DOHH2 (cell line): ENCODE measurements around the gene TMEM161B.

Source experiments
- H3F3A ChIP-seq: fragments of 200-600 bp; sonication (generic), shearing (Covaris generic); 2 replicates; pipeline ENCODE4 v1.6.0; 2016; ENCODE audit warnings: antibody characterized with exemption, mild to moderate bottlenecking; ENCODE audit not compliant: control insufficient read depth, insufficient read depth
- H3K27ac ChIP-seq: fragments of 200-600 bp; sonication (generic); 2 replicates; pipeline ENCODE4 v1.5.1; 2014; ENCODE audit warnings: low read depth, mild to moderate bottlenecking, low read length, moderate library complexity
- H3K27me3 ChIP-seq: fragments of 200-600 bp; sonication (generic); 2 replicates; pipeline ENCODE4 v1.6.1; 2014; ENCODE audit warnings: mild to moderate bottlenecking, low read length, mixed read lengths; ENCODE audit not compliant: control insufficient read depth
- H3K36me3 ChIP-seq: fragments of 200-600 bp; sonication (generic); 2 replicates; pipeline ENCODE4 v1.6.1; 2014; ENCODE audit warnings: mild to moderate bottlenecking, low read length, moderate library complexity, mixed read lengths; ENCODE audit not compliant: control insufficient read depth
- H3K4me1 ChIP-seq: fragments of 200-600 bp; sonication (generic); 2 replicates; pipeline ENCODE4 v1.6.1; 2014; ENCODE audit warnings: mild to moderate bottlenecking, low read length, mixed read lengths; ENCODE audit not compliant: control insufficient read depth
- H3K4me2 ChIP-seq: fragments of 200-600 bp; sonication (generic); 2 replicates; pipeline ENCODE4 v1.6.0; 2014; ENCODE audit warnings: mild to moderate bottlenecking, low read length, moderate library complexity
- H3K4me3 ChIP-seq: fragments of 200-600 bp; sonication (generic); 2 replicates; pipeline ENCODE4 v1.5.1; 2014; ENCODE audit warnings: mild to moderate bottlenecking, low read length, mixed read lengths
- H3K79me2 ChIP-seq: fragments of 200-600 bp; sonication (generic); 2 replicates; pipeline ENCODE4 v1.6.1; 2014; ENCODE audit warnings: mild to moderate bottlenecking, low read length, mixed read lengths; ENCODE audit not compliant: control insufficient read depth
- H3K9me2 ChIP-seq: fragments of 200-600 bp; sonication (generic); replicated peaks from 2 replicates; pipeline ENCODE4 v1.6.1; 2014; ENCODE audit warnings: mild to moderate bottlenecking, low read length, mixed read lengths; ENCODE audit not compliant: control insufficient read depth
- H3K9me3 ChIP-seq: fragments of 200-600 bp; sonication (generic); 2 replicates; pipeline ENCODE4 v1.6.1; 2014; ENCODE audit warnings: antibody characterized with exemption, low read length, mixed read lengths; ENCODE audit not compliant: control insufficient read depth, insufficient read depth
- H4K20me1 ChIP-seq: fragments of 200-600 bp; sonication (generic); 2 replicates; pipeline ENCODE4 v1.6.0; 2014; ENCODE audit warnings: low read depth, mild to moderate bottlenecking, antibody characterized with exemption, low read length, moderate library complexity; ENCODE audit not compliant: control insufficient read depth, insufficient read depth
- EZH2phosphoT487 ChIP-seq: fragments of 200-600 bp; sonication (generic); IDR thresholded peaks from 2 replicates; pipeline ENCODE4 v1.6.1; 2017; ENCODE audit warnings: borderline replicate concordance, mild to moderate bottlenecking, antibody characterized with exemption, low read length, moderate library complexity, mixed read lengths
- TF ChIP-seq, protein P1 (sequence below): fragments of 200-600 bp; sonication (generic); IDR thresholded peaks from one replicate; pipeline ENCODE4 v1.5.1; 2014; ENCODE audit warnings: antibody characterized with exemption, mild to moderate bottlenecking, low read depth, low read length; ENCODE audit not compliant: poor library complexity, severe bottlenecking

Gene TMEM161B

DNA sequence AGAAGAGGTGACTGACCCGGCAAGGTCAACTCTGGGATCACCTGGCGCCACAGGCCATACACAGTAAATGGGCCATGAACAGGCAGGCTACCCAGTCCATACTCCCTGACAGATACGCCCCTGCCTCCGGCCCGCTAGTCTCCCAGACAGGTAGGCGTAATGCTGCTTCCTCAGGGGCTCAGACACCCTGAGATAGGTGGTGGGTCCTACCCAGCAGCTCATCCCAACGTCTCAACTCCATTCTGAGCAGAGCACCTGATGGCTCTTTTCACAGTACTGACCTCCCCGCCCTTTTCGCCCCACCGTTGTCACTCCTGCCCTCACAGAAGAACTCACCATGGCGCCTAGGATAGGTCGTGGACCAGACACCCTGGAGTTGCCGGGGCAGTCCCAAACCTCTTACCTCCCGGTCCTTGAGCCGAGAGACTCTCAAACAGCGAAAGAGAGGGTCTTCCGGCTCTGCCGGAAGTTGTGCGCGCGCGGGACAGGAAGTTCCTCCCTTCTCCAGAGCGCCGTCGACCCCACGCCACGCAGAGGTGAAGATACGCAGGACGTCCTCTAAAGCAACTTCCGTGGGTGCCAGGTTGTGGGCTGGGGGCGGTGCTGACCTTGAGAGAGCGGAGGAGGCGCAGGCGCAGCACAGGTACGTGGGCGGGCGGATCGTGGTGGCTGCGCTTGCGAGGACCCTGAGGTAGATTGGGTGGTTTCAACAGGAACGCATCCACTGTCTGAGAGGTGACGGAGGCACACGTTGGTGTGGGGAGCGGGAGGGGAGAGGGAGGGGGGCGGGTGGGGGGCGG, at the start of gene TMEM161B:
TMEM161B (minus strand) TSS at position 461 of the 800 bp plus-strand sequence; CDS start at position 339, 122 bp downstream.
- H3K27ac ChIP-seq = peak within 1 kb of the TSS; percentile 50

DNA sequence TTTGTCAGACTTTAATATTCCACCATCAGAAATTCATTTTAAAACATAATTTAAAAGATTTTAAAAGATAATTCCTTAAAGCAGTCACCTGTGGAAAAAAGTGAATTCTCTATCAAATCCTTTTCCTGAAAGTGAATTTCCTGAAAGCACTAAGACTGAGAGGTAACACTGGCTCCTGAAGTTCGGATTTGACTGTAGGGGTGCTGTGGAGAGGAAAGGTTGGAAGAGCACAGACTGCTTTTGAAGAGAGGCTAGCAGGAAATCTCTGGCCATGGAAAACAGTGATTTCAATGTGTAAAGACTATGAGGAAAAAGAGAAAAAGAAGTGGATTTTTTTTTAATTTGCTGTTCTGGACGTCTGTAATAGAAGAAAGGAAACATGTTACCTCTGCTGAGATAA, 35.7 kb upstream of the TMEM161B start:
- H3K9me2 ChIP-seq = no peaks in the 10 kb centered on the region
- TF ChIP-seq, protein P1, sequence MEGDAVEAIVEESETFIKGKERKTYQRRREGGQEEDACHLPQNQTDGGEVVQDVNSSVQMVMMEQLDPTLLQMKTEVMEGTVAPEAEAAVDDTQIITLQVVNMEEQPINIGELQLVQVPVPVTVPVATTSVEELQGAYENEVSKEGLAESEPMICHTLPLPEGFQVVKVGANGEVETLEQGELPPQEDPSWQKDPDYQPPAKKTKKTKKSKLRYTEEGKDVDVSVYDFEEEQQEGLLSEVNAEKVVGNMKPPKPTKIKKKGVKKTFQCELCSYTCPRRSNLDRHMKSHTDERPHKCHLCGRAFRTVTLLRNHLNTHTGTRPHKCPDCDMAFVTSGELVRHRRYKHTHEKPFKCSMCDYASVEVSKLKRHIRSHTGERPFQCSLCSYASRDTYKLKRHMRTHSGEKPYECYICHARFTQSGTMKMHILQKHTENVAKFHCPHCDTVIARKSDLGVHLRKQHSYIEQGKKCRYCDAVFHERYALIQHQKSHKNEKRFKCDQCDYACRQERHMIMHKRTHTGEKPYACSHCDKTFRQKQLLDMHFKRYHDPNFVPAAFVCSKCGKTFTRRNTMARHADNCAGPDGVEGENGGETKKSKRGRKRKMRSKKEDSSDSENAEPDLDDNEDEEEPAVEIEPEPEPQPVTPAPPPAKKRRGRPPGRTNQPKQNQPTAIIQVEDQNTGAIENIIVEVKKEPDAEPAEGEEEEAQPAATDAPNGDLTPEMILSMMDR = no peak
- TF ChIP-seq EZH2phosphoT487 = no peak
- no peaks in the 10 kb centered on the region for H3F3A ChIP-seq
- no peaks in the 10 kb centered on the region for H3K36me3 ChIP-seq
- no peaks in the 10 kb centered on the region for H4K20me1 ChIP-seq
- no peaks in the 10 kb centered on the region; the same call in 1 of the 2 replicates for H3K27me3 ChIP-seq
- H3K4me1 ChIP-seq = no peaks in the 10 kb centered on the region
- no peak overlapping the region for H3K4me3 ChIP-seq
- H3K79me2 ChIP-seq = no peaks in the 10 kb centered on the region
- no peak overlapping the region for H3K27ac ChIP-seq
- no peak overlapping the region for H3K4me2 ChIP-seq
- H3K9me3 ChIP-seq = no peaks in the 10 kb centered on the region

More for the DNA sequence above, at the start of gene TMEM161B:
- Histone ChIP-seq H3F3A (no peaks in the 10 kb centered on the region), H3K4me1 (peaks cover 32% of the 10 kb centered on the region), H3K27me3 (no peaks in the 10 kb centered on the region), H3K36me3 (peaks cover 77% of the 10 kb centered on the region), H3K79me2 (peaks cover 86% of the 10 kb centered on the region), H3K9me2 (no peaks in the 10 kb centered on the region), H3K9me3 (peaks cover 15% of the 10 kb centered on the region; the same call in 1 of the 2 replicates), H4K20me1 (no peaks in the 10 kb centered on the region; the same call in 1 of the 2 replicates), H3K4me3 (peak within 1 kb of the TSS; percentile 95), H3K4me2 (peak within 1 kb of the TSS; percentile 79)
- no peak for TF ChIP-seq EZH2phosphoT487
- TF ChIP-seq, protein P1 = peak; percentile 9

- Histone ChIP-seq H3K4me1 (no peaks in the 10 kb centered on the region), H3K4me2 (no peak overlapping the region), H3K79me2 (no peaks in the 10 kb centered on the region), H3K27ac (no peak overlapping the region), H3K27me3 (no peaks in the 10 kb centered on the region), H3K36me3 (no peaks in the 10 kb centered on the region), H3F3A (no peaks in the 10 kb centered on the region), H4K20me1 (no peaks in the 10 kb centered on the region), H3K4me3 (no peak overlapping the region), H3K9me2 (no peaks in the 10 kb centered on the region), H3K9me3 (no peaks in the 10 kb centered on the region)
- no peak for TF ChIP-seq EZH2phosphoT487
- TF ChIP-seq, protein P1 = no peak
Observed at GRCh38 chr5:88298425-88298824, 29.8 kb upstream of the TMEM161B start.
